ENCODE measurements around the gene UBB.

- no peak for TF ChIP-seq EZH2phosphoT487 (IDR thresholded peaks at IDR 0.05; ENCODE audit: low read length)
- TF ChIP-seq CTCF (IDR thresholded peaks at IDR 0.05; ENCODE audit: low read length), result peak; percentile 67
- no peak for TF ChIP-seq EZH2 (optimal IDR thresholded peaks at IDR 0.05; ENCODE audit: low read depth, low read length)
Measured at GRCh38 chr17:16415031-16415924, 34.4 kb downstream of the UBB start, which contains the start of gene TRPV2.
